ENCODE results near the gene NAV2.

NAV2 gene

DNA sequence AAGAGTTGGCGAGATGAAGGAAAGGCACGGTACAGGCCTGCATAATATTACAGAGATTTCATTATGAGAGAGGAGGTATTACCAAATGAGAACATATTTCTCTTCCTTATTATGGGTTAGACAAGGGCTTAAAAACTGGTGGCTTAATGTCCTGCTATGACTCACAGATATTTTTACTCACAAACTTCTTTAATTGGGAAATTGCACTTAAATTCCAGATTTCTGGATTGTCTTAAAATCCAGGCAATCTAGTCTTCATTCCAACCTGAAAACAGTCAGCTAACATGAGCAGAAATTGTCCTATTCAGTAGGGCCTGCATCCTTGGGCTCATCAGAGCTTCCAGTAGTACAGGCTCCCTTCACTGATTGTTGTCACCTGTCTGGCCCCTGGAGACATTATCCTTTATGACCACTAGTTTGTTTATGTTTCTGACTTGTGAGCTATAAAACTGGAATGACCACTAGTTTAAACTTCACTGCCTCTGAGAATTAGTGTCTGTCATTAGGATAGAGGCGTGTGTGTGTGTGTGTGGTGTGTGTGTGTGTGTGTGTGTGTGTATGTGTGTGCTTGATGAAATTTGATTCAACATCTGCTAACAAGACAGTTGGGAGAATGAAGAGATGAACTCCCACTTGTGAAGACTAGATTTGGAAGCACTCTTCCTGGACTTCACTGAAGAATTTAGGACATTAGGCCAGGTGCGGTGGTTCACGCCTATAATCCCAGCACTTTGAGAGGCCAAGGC lies 422.5 kb downstream of the NAV2 start:
- no peak for ATAC-seq (ENCODE audit: insufficient read depth, low read depth)
- H3K79me2 ChIP-seq (ENCODE audit: insufficient read depth, low read length), result no peaks in the 10 kb centered on the region
- no peak for DNase-seq
- peaks cover 2% of the 10 kb centered on the region for H3K27me3 ChIP-seq (ENCODE audit: insufficient read depth, low read length, poor library complexity)
- no peak overlapping the region for H3K4me3 ChIP-seq (ENCODE audit: low read depth in 1 of 2, low read length in 2 of 2)
- no peak overlapping the region for H3K4me2 ChIP-seq (ENCODE audit: insufficient read depth, low read length)
- H2AFZ ChIP-seq (ENCODE audit: low read depth, low read length), result no peak overlapping the region
- H3K9me3 ChIP-seq (ENCODE audit: insufficient read depth, low read length, severe bottlenecking), result no peaks in the 10 kb centered on the region
- no peaks in the 10 kb centered on the region; the same call in 1 of the 2 replicates for H4K20me1 ChIP-seq (ENCODE audit: insufficient read depth, low read length)
- no peaks in the 10 kb centered on the region for H3K4me1 ChIP-seq (ENCODE audit: insufficient read depth, low read length)
- no peak overlapping the region for H3K27ac ChIP-seq (ENCODE audit: low read length)
- H3K36me3 ChIP-seq (ENCODE audit: insufficient read depth, low read length), result no peaks in the 10 kb centered on the region
- no peak overlapping the region for H3K9ac ChIP-seq (ENCODE audit: low read depth, low read length)
- TF ChIP-seq, protein P1, sequence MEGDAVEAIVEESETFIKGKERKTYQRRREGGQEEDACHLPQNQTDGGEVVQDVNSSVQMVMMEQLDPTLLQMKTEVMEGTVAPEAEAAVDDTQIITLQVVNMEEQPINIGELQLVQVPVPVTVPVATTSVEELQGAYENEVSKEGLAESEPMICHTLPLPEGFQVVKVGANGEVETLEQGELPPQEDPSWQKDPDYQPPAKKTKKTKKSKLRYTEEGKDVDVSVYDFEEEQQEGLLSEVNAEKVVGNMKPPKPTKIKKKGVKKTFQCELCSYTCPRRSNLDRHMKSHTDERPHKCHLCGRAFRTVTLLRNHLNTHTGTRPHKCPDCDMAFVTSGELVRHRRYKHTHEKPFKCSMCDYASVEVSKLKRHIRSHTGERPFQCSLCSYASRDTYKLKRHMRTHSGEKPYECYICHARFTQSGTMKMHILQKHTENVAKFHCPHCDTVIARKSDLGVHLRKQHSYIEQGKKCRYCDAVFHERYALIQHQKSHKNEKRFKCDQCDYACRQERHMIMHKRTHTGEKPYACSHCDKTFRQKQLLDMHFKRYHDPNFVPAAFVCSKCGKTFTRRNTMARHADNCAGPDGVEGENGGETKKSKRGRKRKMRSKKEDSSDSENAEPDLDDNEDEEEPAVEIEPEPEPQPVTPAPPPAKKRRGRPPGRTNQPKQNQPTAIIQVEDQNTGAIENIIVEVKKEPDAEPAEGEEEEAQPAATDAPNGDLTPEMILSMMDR (IDR thresholded peaks at IDR 0.05; ENCODE audit: borderline replicate concordance, extremely low read depth, low read length, poor library complexity, severe bottlenecking), result no peak
- no peak for TF ChIP-seq EZH2 (IDR thresholded peaks at IDR 0.05; ENCODE audit: borderline replicate concordance, low read depth, low read length, severe bottlenecking)

DNA sequence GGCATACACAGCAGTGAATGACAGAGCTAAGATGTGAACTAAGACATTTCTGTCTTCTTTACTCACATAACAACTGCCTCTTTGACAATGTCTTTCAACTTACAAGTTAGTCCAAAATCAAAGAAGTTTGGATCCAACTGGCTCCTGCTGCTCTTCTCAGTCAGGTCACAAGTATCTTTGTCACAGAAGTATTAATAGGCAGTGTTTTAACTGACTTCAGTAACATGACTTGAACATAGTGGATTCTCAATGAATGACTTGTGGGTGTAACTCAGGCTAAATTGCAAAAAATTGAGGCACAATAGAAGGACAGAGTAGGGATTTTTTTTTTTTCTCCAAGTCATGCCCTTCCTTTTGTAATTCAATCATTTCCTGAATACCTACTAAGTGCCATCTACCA lies 425.0 kb downstream of the NAV2 start:
- no peak overlapping the region for H3K4me3 ChIP-seq (ENCODE audit: low read depth in 1 of 2, low read length in 2 of 2)
- no peaks in the 10 kb centered on the region for H3K79me2 ChIP-seq (ENCODE audit: insufficient read depth, low read length)
- no peaks in the 10 kb centered on the region for H3K4me1 ChIP-seq (ENCODE audit: insufficient read depth, low read length)
- no peaks in the 10 kb centered on the region; the same call in 1 of the 2 replicates for H4K20me1 ChIP-seq (ENCODE audit: insufficient read depth, low read length)
- DNase-seq (no peak), ATAC-seq (ENCODE audit: insufficient read depth, low read depth) (no peak)
- H2AFZ ChIP-seq (ENCODE audit: low read depth, low read length), result no peak overlapping the region
- no peaks in the 10 kb centered on the region for H3K27me3 ChIP-seq (ENCODE audit: insufficient read depth, low read length, poor library complexity)
- TF ChIP-seq EZH2 (IDR thresholded peaks at IDR 0.05; ENCODE audit: borderline replicate concordance, low read depth, low read length, severe bottlenecking), result no peak
- TF ChIP-seq, protein P1 (IDR thresholded peaks at IDR 0.05; ENCODE audit: borderline replicate concordance, extremely low read depth, low read length, poor library complexity, severe bottlenecking), result no peak
- no peak overlapping the region for H3K27ac ChIP-seq (ENCODE audit: low read length)
- no peaks in the 10 kb centered on the region for H3K36me3 ChIP-seq (ENCODE audit: insufficient read depth, low read length)
- H3K9me3 ChIP-seq (ENCODE audit: insufficient read depth, low read length, severe bottlenecking), result no peaks in the 10 kb centered on the region
- H3K9ac ChIP-seq (ENCODE audit: low read depth, low read length), result no peak overlapping the region
- no peak overlapping the region for H3K4me2 ChIP-seq (ENCODE audit: insufficient read depth, low read length)

DNA sequence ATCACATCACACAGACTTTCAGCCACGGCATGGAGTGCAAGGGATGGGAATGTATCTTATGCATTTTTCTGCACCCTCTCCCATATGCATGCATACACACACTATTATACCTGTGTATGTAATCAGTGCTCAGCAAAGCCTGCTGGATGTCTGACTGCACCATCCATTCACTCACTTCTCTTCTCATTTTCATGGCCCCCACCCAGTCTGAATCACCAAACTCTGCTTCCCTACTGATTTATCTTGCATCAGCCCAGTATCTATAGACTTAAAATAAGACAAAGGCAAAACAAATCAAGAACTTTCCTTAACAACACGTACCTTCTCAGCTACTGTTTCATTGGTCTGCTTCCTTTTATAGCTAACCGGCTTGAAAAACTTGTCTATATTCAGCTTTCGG lies 426.1 kb downstream of the NAV2 start:
- no peaks in the 10 kb centered on the region for H3K27me3 ChIP-seq (ENCODE audit: insufficient read depth, low read length, poor library complexity)
- H3K79me2 ChIP-seq (ENCODE audit: insufficient read depth, low read length), result no peaks in the 10 kb centered on the region
- no peaks in the 10 kb centered on the region for H3K4me1 ChIP-seq (ENCODE audit: insufficient read depth, low read length)
- no peaks in the 10 kb centered on the region for H3K9me3 ChIP-seq (ENCODE audit: insufficient read depth, low read length, severe bottlenecking)
- no peaks in the 10 kb centered on the region for H3K36me3 ChIP-seq (ENCODE audit: insufficient read depth, low read length)
- no peak overlapping the region for H3K9ac ChIP-seq (ENCODE audit: low read depth, low read length)
- H4K20me1 ChIP-seq (ENCODE audit: insufficient read depth, low read length), result no peaks in the 10 kb centered on the region; the same call in 1 of the 2 replicates
- no peak overlapping the region for H3K4me3 ChIP-seq (ENCODE audit: low read depth in 1 of 2, low read length in 2 of 2)
- no peak overlapping the region for H3K27ac ChIP-seq (ENCODE audit: low read length)
- H3K4me2 ChIP-seq (ENCODE audit: insufficient read depth, low read length), result no peak overlapping the region
- no peak for TF ChIP-seq EZH2 (IDR thresholded peaks at IDR 0.05; ENCODE audit: borderline replicate concordance, low read depth, low read length, severe bottlenecking)
- TF ChIP-seq, protein P1 (IDR thresholded peaks at IDR 0.05; ENCODE audit: borderline replicate concordance, extremely low read depth, low read length, poor library complexity, severe bottlenecking), result no peak
- ATAC-seq (ENCODE audit: insufficient read depth, low read depth), result no peak
- no peak overlapping the region for H2AFZ ChIP-seq (ENCODE audit: low read depth, low read length)
- DNase-seq, result no peak

Measured in DND-41 (cell line).